ENCODE data around the gene PDCD11.

Gene PDCD11

DNA sequence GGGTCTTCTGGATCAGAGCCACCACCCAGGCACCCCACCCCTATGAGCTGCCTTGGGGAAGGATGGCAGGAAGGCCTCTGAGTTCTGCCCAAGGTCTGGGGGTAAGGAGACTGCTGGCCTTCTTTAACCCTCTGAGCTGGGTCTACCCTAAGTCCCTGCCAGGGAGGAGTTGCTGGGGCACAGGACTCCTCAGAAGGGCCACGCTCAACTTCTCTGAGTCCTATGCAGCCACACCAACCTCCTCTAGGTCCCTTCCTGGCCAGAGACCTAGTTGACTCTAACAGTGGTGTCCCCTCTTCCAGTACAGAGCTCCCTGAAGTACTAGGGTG lies 94.5 kb downstream of the PDCD11 start:
- intact Hi-C loops (cut with DNase I; ENCODE audit: low total_unique reads): no loop called here
- Histone ChIP-seq H3K4me1 (peaks cover 0 to 17% (median 15%) of the 10 kb centered on the region in 4 donors), H3K9me3 (no peaks in the 10 kb centered on the region), H3K27ac (no peak overlapping the region), H3K27me3 (peaks cover 0 to 45% of the 10 kb centered on the region in 2 donors), H3K4me3 (no peak overlapping the region), H3K36me3 (no peaks in the 10 kb centered on the region)
- DNase-seq: no peak
- TF ChIP-seq, protein P1, sequence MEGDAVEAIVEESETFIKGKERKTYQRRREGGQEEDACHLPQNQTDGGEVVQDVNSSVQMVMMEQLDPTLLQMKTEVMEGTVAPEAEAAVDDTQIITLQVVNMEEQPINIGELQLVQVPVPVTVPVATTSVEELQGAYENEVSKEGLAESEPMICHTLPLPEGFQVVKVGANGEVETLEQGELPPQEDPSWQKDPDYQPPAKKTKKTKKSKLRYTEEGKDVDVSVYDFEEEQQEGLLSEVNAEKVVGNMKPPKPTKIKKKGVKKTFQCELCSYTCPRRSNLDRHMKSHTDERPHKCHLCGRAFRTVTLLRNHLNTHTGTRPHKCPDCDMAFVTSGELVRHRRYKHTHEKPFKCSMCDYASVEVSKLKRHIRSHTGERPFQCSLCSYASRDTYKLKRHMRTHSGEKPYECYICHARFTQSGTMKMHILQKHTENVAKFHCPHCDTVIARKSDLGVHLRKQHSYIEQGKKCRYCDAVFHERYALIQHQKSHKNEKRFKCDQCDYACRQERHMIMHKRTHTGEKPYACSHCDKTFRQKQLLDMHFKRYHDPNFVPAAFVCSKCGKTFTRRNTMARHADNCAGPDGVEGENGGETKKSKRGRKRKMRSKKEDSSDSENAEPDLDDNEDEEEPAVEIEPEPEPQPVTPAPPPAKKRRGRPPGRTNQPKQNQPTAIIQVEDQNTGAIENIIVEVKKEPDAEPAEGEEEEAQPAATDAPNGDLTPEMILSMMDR (IDR thresholded peaks at IDR 0.05): no peak

DNA sequence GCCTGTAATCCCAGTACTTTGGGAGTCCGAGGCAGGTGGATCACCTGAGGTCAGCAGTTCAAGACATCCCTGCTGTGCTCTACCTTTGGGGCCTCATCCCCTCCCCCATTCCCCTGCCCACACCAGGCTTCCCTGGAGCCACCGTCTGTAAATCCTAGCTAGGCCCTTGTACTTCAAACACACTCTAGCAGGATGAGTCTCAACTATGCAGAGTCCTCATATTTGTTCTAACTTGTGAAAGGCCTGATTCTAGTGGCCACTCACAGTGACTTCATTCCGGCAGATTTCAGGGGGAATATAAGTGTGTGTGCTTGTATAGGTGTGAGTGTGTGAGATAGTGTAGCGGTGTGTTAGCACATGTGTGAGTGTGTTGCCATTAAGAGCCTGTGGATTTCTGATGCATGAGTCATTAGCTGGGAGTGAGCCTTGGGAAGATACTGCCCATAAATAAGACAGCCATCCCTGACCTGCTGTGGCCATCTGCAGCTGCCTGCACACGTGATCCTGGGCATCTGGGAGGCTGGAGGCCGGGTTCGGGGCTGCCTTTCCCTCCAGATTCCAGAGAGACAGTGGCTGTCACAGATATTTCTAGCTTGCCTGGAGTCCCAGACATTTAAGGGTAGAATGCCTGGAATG lies 95.4 kb downstream of the PDCD11 start:
- H3K27ac ChIP-seq: no peak overlapping the region
- H3K9me3 ChIP-seq: no peaks in the 10 kb centered on the region
- H3K4me3 ChIP-seq: no peak overlapping the region
- intact Hi-C loops (cut with DNase I; ENCODE audit: low total_unique reads): no loop called here
- H3K4me1 ChIP-seq: peaks cover 0 to 17% (median 15%) of the 10 kb centered on the region in 4 donors
- no peaks in the 10 kb centered on the region for H3K36me3 ChIP-seq
- DNase-seq: no peak
- peaks cover 0 to 47% of the 10 kb centered on the region in 2 donors for H3K27me3 ChIP-seq
- TF ChIP-seq, protein P1 (IDR thresholded peaks at IDR 0.05): no peak

DNA sequence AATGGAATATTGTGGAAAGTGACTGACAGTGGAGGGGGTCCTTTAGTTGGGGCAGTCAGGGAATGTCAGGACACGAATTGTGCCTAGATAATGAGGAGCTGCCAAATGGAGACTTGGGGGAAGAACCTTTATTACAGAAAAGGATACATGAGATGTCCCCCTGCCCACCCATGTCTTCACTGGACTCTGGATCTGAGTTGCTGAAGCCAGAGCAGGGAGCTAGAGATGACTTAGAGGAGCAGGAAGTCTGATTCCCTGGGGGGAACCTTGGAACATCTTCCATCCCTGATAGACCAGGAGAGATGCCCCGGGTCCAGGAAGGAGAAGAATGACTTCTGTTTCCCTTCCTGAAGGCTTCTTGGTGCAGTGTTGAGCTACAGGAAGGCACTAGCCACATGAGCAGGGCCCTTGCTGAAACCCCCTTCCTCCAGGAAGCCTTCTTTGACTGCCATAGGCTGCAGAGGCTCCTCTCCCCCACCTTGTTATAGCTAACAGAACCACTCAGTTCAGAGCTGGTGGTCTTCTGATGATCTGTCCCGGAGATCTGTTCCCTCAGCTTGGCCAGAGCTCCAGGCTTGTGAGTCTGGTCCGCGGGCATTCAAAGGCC lies 96.3 kb downstream of the PDCD11 start:
- H3K27me3 ChIP-seq: peaks cover 0 to 52% of the 10 kb centered on the region in 2 donors
- DNase-seq: no peak
- H3K4me3 ChIP-seq: no peak overlapping the region
- no peaks in the 10 kb centered on the region for H3K9me3 ChIP-seq
- peaks cover 0 to 17% (median 15%) of the 10 kb centered on the region in 4 donors for H3K4me1 ChIP-seq
- no peaks in the 10 kb centered on the region for H3K36me3 ChIP-seq
- TF ChIP-seq, protein P1 (IDR thresholded peaks at IDR 0.05): no peak
- no peak overlapping the region for H3K27ac ChIP-seq
- intact Hi-C loops (cut with DNase I; ENCODE audit: low total_unique reads): no loop called here

DNA sequence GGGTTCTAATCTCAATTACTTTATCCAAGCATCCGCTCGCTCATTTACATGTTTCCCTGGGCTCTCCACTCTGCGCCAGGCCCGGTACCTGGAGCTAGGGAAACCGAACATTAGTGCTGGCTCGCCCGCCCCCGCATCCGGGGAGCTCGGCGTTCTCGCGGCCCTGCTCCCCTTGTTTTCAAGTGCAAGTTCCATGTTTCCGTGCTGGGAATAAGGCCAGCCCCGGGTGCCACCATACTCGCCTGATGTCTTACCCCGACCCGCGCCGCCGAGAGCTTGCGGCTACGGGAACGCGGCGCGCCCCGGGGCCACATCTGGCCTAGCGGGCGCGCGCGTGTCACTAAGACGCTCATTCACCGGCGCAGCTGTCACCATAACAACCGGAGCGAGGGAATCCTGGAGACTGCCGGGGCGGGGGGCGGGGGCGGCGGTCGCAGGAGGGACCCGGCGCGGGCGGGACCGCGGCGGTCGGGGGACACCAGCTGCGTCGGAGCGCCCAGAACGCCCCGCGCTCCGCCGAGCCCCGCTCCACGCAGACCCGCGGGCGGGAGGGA lies 97.0 kb downstream of the PDCD11 start, which contains the start of gene NEURL1:
NEURL1 (plus strand) TSS at position 344 of the 554 bp plus-strand sequence. CDS start 683 bp downstream, outside the sequence.
- Histone ChIP-seq H3K27me3 (peaks cover 0 to 54% of the 10 kb centered on the region in 2 donors), H3K27ac (no peak within 1 kb of the TSS), H3K9me3 (no peaks in the 10 kb centered on the region), H3K4me3 (peak within 1 kb of the TSS; percentile 40 to 68), H3K4me1 (peaks cover 0 to 17% (median 15%) of the 10 kb centered on the region in 4 donors), H3K36me3 (no peaks in the 10 kb centered on the region)
- intact Hi-C loops (cut with DNase I; ENCODE audit: low total_unique reads): no loop called here
- no peak for DNase-seq
- TF ChIP-seq, protein P1 (IDR thresholded peaks at IDR 0.05): no peak

DNA sequence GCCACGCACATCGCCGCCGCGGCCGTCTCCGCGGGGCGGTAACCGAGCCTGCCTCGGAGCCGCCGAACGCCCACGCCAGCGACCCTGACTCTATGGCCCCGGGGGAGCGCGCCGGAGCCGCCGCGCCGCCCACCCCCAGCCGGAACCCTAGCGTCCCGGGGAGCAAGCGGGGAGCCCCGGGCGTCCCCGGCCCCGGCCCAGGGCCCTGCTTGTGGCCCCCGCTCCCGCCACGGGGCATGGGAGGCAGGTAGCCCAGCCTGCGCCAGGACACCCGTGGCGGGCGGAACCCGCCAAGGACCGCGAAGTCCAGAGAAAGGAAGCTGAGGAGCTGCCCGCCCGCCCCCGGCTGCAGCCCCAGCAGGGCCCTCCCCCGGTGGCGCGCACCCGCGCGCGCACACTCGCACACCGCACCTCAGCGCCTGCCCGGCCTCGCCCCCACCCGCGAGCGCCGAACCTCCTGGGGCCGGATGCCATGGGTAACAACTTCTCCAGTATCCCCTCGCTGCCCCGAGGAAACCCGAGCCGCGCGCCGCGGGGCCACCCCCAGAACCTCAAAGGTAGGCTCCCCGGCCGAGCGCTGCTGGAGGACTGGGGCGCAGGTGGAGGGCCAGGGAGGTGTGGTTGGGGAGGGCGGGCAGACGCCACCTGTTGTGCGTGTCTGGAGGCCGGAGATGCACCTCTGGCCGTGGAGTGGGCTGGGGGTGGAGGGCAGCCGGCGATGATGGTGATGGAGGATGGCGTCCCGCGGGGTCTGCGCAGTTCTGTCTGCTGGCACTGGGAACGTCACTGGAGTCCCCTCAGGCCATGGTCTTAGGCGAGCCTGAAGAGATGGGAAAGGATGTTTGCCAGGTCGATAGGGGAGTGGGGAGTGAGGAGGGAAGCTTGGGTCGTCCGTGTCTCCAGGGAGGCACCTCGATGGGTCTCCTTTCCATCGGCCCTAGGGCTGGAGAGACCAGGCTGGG lies 97.8 kb downstream of the PDCD11 start:
- Histone ChIP-seq H3K4me3 (peak overlapping the region; percentile 40 to 68), H3K36me3 (no peaks in the 10 kb centered on the region), H3K27ac (no peak overlapping the region)

More for the DNA sequence above, 97.8 kb downstream of the PDCD11 start:
- no peak for DNase-seq
- Histone ChIP-seq H3K4me1 (peaks cover 0 to 17% (median 15%) of the 10 kb centered on the region in 4 donors), H3K9me3 (no peaks in the 10 kb centered on the region), H3K27me3 (peaks cover 0 to 57% of the 10 kb centered on the region in 2 donors)
- intact Hi-C loops (cut with DNase I; ENCODE audit: low total_unique reads): no loop called here
- TF ChIP-seq, protein P1 (IDR thresholded peaks at IDR 0.05): no peak

Measured in tibial artery (tissue), 4 donors.